ENCODE data around the gene IFT52. TPM values are rescaled to one million over a fixed set of nuclear protein-coding genes. Genes with fewer than 3 reads are reported as not detected.

Gene IFT52
- total and polyA plus RNA-seq, 2 experiments from 2014 or later = 21.8 to 39.8 TPM

DNA sequence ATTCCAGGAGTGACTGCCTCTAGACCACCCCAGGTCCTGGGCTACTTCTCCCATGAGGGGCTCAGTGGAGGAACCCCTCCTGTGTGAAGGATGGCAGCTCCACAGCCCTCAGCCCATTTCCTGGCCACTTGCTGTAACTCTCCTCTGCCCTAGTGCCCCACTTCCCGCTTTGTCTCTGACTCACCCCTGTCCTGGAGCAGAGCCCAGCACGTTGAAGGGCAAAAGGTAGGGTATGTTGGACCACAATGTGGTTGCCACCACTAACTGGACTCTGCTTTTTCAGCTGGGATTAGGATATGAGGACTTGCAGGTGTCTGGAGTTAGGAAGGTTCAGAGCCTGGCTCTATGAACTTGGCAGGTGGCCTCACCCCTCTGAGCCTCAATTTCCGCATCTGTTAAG, 78.6 kb downstream of the IFT52 start:
- TF ChIP-seq, protein P1, sequence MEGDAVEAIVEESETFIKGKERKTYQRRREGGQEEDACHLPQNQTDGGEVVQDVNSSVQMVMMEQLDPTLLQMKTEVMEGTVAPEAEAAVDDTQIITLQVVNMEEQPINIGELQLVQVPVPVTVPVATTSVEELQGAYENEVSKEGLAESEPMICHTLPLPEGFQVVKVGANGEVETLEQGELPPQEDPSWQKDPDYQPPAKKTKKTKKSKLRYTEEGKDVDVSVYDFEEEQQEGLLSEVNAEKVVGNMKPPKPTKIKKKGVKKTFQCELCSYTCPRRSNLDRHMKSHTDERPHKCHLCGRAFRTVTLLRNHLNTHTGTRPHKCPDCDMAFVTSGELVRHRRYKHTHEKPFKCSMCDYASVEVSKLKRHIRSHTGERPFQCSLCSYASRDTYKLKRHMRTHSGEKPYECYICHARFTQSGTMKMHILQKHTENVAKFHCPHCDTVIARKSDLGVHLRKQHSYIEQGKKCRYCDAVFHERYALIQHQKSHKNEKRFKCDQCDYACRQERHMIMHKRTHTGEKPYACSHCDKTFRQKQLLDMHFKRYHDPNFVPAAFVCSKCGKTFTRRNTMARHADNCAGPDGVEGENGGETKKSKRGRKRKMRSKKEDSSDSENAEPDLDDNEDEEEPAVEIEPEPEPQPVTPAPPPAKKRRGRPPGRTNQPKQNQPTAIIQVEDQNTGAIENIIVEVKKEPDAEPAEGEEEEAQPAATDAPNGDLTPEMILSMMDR (IDR thresholded peaks at IDR 0.05; ENCODE audit: poor library complexity) = no peak
- TF ChIP-seq EZH2phosphoT487 (IDR thresholded peaks at IDR 0.05; ENCODE audit: low read depth, severe bottlenecking, unreplicated experiment) (no peak), EZH2 (IDR thresholded peaks at IDR 0.05; ENCODE audit: borderline replicate concordance) (no peak)
- Histone ChIP-seq H3K36me3 (replicated peaks; ENCODE audit: insufficient read depth, low read depth) (no peaks in the 10 kb centered on the region), H3K79me2 (no peaks in the 10 kb centered on the region), H3K9me2 (replicated peaks; ENCODE audit: insufficient read depth) (no peaks in the 10 kb centered on the region), H3K27ac (no peak overlapping the region), H3K4me3 (no peak overlapping the region), H3K4me2 (no peak overlapping the region), H3K4me1 (ENCODE audit: insufficient read depth) (peaks cover 7% of the 10 kb centered on the region), H2AFZ (no peak overlapping the region), H3K27me3 (peaks cover 4% of the 10 kb centered on the region), H4K20me1 (ENCODE audit: insufficient read depth, poor library complexity, severe bottlenecking) (no peaks in the 10 kb centered on the region), H3K9me3 (ENCODE audit: low read depth) (no peaks in the 10 kb centered on the region)
- 100% methylated on average over 3 of the region's 3 CpGs for WGBS (ENCODE audit: low lambda C conversion rate, missing lambda C conversion rate)
- DNase-seq (ENCODE audit: low spot score) = no peak

DNA sequence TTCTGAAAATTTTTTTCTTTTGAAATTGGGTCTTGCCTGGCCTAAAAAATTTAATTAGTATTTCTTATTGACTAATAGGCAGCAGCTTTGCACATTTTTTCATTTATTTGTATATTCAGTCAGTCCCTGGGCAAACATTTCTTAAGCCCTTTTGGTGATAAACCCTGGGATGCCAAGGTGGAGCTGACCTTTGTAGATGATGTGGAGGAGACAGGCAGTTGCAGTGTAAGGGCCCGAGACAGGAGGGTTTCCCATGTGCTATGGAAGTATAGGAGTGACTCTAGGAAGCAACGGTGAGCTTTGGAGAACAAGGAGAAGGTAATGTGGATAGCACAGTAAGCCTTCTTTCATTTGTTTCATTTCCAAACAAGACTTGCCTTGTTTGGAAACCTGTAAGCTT, 79.7 kb downstream of the IFT52 start:
- 62% methylated on average over 2 of the region's 2 CpGs for WGBS (ENCODE audit: low lambda C conversion rate, missing lambda C conversion rate)

DNA sequence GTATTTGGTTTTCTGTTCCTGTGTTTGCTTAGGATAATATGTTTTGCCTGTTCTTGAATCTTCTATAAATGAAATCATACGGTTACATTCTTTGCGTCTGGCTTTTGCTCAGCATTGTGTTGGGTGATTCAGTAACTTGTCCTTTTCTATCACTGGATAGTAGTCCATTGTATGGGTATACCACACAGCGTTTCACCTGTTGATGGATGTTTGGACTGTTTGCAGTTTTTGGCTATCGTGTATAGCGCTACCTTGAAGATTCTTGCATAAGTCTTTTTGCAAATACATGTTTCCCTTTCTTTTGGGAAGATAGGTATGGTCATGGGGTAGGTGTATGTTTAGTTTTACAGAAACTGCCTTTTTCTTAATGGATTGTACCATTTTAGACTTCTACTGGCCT, 85.6 kb downstream of the IFT52 start:
- Histone ChIP-seq H3K27ac (no peak overlapping the region), H3K4me2 (no peak overlapping the region), H4K20me1 (ENCODE audit: insufficient read depth, poor library complexity, severe bottlenecking) (no peaks in the 10 kb centered on the region), H3K79me2 (peaks cover 3% of the 10 kb centered on the region), H3K4me3 (no peak overlapping the region), H2AFZ (no peak overlapping the region), H3K27me3 (no peaks in the 10 kb centered on the region), H3K9me3 (ENCODE audit: low read depth) (no peaks in the 10 kb centered on the region), H3K9me2 (replicated peaks; ENCODE audit: insufficient read depth) (no peaks in the 10 kb centered on the region), H3K4me1 (ENCODE audit: insufficient read depth) (no peaks in the 10 kb centered on the region), H3K36me3 (replicated peaks; ENCODE audit: insufficient read depth, low read depth) (no peaks in the 10 kb centered on the region)
- 88% methylated on average over 5 of the region's 5 CpGs for WGBS (ENCODE audit: low lambda C conversion rate, missing lambda C conversion rate)
- DNase-seq (ENCODE audit: low spot score) = no peak
- TF ChIP-seq, protein P1 (IDR thresholded peaks at IDR 0.05; ENCODE audit: poor library complexity) = no peak
- no peak for TF ChIP-seq EZH2 (IDR thresholded peaks at IDR 0.05; ENCODE audit: borderline replicate concordance)
- TF ChIP-seq EZH2phosphoT487 (IDR thresholded peaks at IDR 0.05; ENCODE audit: low read depth, severe bottlenecking, unreplicated experiment) = no peak

More for the DNA sequence above, 79.7 kb downstream of the IFT52 start:
- H3K9me3 ChIP-seq (ENCODE audit: low read depth) = no peaks in the 10 kb centered on the region
- H3K9me2 ChIP-seq (replicated peaks; ENCODE audit: insufficient read depth) = no peaks in the 10 kb centered on the region
- no peak overlapping the region for H3K4me2 ChIP-seq
- no peak overlapping the region for H3K27ac ChIP-seq
- no peaks in the 10 kb centered on the region for H3K36me3 ChIP-seq (replicated peaks; ENCODE audit: insufficient read depth, low read depth)
- TF ChIP-seq EZH2phosphoT487 (IDR thresholded peaks at IDR 0.05; ENCODE audit: low read depth, severe bottlenecking, unreplicated experiment) (no peak), EZH2 (IDR thresholded peaks at IDR 0.05; ENCODE audit: borderline replicate concordance) (no peak)
- TF ChIP-seq, protein P1 (IDR thresholded peaks at IDR 0.05; ENCODE audit: poor library complexity) = no peak
- DNase-seq (ENCODE audit: low spot score) = no peak
- H3K27me3 ChIP-seq = peaks cover 4% of the 10 kb centered on the region
- H3K79me2 ChIP-seq = no peaks in the 10 kb centered on the region
- H2AFZ ChIP-seq = no peak overlapping the region
- H4K20me1 ChIP-seq (ENCODE audit: insufficient read depth, poor library complexity, severe bottlenecking) = no peaks in the 10 kb centered on the region
- peaks cover 7% of the 10 kb centered on the region for H3K4me1 ChIP-seq (ENCODE audit: insufficient read depth)
- no peak overlapping the region for H3K4me3 ChIP-seq

DNA sequence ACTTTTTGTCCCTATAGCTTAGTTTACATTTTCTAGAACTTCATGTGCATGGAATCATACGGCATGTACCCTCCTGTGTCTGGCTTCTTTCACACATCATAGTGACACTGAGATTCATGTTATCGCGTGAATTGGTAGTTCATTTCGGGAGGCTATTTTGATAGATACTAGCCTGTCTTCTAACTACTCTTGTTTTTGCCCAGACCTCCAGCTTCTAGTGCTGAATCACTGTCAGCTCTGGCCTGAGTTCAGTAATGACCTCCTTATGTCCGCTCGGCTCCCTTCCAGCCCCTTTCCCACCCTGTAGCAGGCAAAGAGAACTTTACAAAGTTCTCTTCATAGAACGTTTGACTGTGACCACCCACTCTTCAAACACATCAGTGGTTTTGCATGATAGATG, 90.2 kb downstream of the IFT52 start:
- WGBS (ENCODE audit: low lambda C conversion rate, missing lambda C conversion rate) = 94% methylated on average over 7 of the region's 7 CpGs
- Histone ChIP-seq H3K27me3 (no peaks in the 10 kb centered on the region), H3K79me2 (peaks cover 3% of the 10 kb centered on the region), H2AFZ (no peak overlapping the region), H3K9me2 (replicated peaks; ENCODE audit: insufficient read depth) (no peaks in the 10 kb centered on the region), H3K4me1 (ENCODE audit: insufficient read depth) (no peaks in the 10 kb centered on the region), H3K4me3 (no peak overlapping the region), H3K9me3 (ENCODE audit: low read depth) (no peaks in the 10 kb centered on the region), H4K20me1 (ENCODE audit: insufficient read depth, poor library complexity, severe bottlenecking) (no peaks in the 10 kb centered on the region), H3K36me3 (replicated peaks; ENCODE audit: insufficient read depth, low read depth) (no peaks in the 10 kb centered on the region), H3K27ac (no peak overlapping the region), H3K4me2 (no peak overlapping the region)
- TF ChIP-seq, protein P1 (IDR thresholded peaks at IDR 0.05; ENCODE audit: poor library complexity) = no peak
- no peak for TF ChIP-seq EZH2 (IDR thresholded peaks at IDR 0.05; ENCODE audit: borderline replicate concordance)
- TF ChIP-seq EZH2phosphoT487 (IDR thresholded peaks at IDR 0.05; ENCODE audit: low read depth, severe bottlenecking, unreplicated experiment) = no peak
- DNase-seq (ENCODE audit: low spot score) = no peak

Data from hepatocyte (in vitro differentiated cells).